NCI-H2227 treated with DMSO at 0.1 percent for 48 hours (cell line): ENCODE measurements around the gene REXO4.

Experiments
- DNase-seq: peaks from one replicate; lab custom pipeline; 2025; lab: John Stamatoyannopoulos, UW

Gene REXO4

GRCh38 chr9:133449760-133450159, 31.9 kb upstream of the REXO4 start:
- DNase-seq: no peak

GRCh38 chr9:133448487-133448972, 30.7 kb upstream of the REXO4 start:
- no peak for DNase-seq

- DNase-seq: no peak
Observed at GRCh38 chr9:133445293-133445969, 27.6 kb upstream of the REXO4 start.

GRCh38 chr9:133443982-133444381, 26.2 kb upstream of the REXO4 start:
- no peak for DNase-seq

GRCh38 chr9:133443248-133443647, 25.4 kb upstream of the REXO4 start:
- DNase-seq: no peak

GRCh38 chr9:133441571-133441970, 23.8 kb upstream of the REXO4 start:
- no peak for DNase-seq

GRCh38 chr9:133440874-133441273, 23.1 kb upstream of the REXO4 start:
- DNase-seq: no peak

GRCh38 chr9:133439337-133439736, 21.5 kb upstream of the REXO4 start:
- DNase-seq: no peak

GRCh38 chr9:133437753-133438531, 20.1 kb upstream of the REXO4 start:
- no peak for DNase-seq

- no peak for DNase-seq
Observed at GRCh38 chr9:133436681-133437080, 18.9 kb upstream of the REXO4 start.

- DNase-seq: no peak
Observed at GRCh38 chr9:133433351-133433843, 15.6 kb upstream of the REXO4 start.

- DNase-seq: no peak
Observed at GRCh38 chr9:133430244-133430643, 12.4 kb upstream of the REXO4 start.

- DNase-seq: no peak
Observed at GRCh38 chr9:133429641-133430161, 11.9 kb upstream of the REXO4 start.

- DNase-seq: no peak
Observed at GRCh38 chr9:133429214-133429613, 11.4 kb upstream of the REXO4 start.

GRCh38 chr9:133428617-133429101, 10.8 kb upstream of the REXO4 start:
- peak; percentile 41 for DNase-seq

- no peak for DNase-seq
Observed at GRCh38 chr9:133427658-133428348, 10.0 kb upstream of the REXO4 start.

GRCh38 chr9:133426011-133426410, 8.2 kb upstream of the REXO4 start:
- DNase-seq: no peak

GRCh38 chr9:133425049-133425632, 7.3 kb upstream of the REXO4 start:
- DNase-seq: no peak

- no peak for DNase-seq
Observed at GRCh38 chr9:133424187-133424586, 6.4 kb upstream of the REXO4 start.

- no peak for DNase-seq
Observed at GRCh38 chr9:133423216-133423615, 5.4 kb upstream of the REXO4 start.

GRCh38 chr9:133421615-133422542, 4.1 kb upstream of the REXO4 start, which contains the start of gene ADAMTS13:
Gene ADAMTS13, plus strand, starts transcription at chr9:133422367. Its CDS starts 77 bp downstream, at chr9:133422444.
- DNase-seq: no peak
